Stromal cell of bone marrow (primary cell): ENCODE data around the gene OR6Q1.
A peak's percentile ranks its signal among the peaks of the same experiment; 100 is the strongest.
"Not testable (repeated sequence)": the region's sequence is repeated elsewhere in the genome, so short reads cannot be mapped to it uniquely, and the experiment has no call there.

Source experiments
- DNase-seq: peaks from one replicate; pipeline ENCODE4 v3.0.0-alpha.2; 2012; ENCODE audit warnings: low read depth

Gene OR6Q1, protein sequence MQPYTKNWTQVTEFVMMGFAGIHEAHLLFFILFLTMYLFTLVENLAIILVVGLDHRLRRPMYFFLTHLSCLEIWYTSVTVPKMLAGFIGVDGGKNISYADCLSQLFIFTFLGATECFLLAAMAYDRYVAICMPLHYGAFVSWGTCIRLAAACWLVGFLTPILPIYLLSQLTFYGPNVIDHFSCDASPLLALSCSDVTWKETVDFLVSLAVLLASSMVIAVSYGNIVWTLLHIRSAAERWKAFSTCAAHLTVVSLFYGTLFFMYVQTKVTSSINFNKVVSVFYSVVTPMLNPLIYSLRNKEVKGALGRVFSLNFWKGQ

DNA sequence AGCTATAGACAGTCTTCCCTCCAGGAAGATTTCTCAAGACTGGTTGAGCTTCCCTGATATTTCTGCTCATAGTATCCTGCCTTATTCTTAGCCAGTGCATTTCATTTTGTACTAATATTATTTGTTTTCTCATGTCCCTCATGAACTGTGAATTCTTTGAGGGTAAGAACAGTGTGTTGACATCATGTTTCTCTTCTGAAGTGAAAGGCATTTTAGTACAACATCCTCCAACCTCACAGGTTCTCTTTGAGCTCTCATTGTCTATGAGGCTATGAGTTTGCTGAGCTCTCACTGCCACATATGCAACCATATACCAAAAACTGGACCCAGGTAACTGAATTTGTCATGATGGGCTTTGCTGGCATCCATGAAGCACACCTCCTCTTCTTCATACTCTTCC, at the start of gene OR6Q1:
Gene OR6Q1 (plus strand): TSS at position 301 of the 400 bp plus-strand sequence. CDS start 0 bp downstream, at position 301.
- DNase-seq: no peak

DNA sequence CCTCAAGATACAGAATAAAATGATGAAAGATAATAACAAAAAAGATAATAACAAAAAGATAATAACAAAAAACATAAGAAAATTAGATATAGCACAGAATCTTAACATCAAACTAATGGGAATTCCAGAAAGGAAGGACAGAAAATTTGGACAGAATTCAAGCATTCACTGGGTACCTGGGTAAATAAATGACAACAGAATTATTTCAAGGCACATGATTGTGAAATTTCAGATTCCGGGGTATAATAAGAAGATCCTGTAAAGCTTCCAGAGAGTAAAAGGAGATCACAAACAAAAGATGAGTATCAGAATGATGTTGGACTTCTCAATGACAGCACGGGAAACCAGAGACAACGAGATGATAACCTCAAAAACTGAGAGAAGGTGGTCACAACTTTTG, 49.2 kb upstream of the OR6Q1 start:
- no peak for DNase-seq

DNA sequence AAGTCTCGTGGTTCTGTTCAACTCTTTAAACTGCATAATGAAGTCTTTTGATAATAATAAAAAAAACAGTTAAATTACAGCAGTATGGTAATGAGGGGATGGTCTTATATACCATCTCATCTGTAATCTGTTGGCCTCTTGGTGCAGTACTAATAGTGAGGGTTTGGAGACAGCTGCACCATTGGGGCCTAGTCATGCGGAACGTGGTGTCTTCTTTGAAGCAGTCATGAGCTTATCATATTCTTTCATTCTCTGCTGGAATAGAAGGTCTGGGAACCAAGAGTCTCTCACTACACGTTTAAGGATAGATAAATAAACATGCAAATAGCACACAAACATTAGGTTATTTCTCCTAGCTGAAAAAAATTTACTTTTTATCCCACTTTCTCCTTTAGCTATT, 48.0 kb upstream of the OR6Q1 start:
- no peak for DNase-seq

DNA sequence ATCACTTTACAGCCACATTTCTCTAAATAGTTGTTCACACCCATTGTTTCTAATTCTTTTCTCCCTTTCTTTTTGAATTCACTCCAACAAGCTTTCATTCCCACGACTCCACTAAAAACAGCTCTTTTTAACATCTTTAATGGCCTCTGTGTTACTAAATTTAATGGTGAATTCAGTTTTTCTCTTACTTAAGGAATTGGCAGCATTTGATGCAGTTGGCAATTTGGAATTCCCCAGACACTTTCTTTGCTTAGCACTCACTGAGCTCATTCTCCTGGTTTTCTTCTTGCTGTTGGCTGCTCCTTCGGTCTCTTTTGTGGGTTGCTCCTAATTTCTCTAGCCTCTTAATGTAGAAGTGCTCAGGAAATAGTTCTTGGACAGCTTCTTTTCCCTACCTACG, 47.6 kb upstream of the OR6Q1 start:
- peak; percentile 28 for DNase-seq

DNA sequence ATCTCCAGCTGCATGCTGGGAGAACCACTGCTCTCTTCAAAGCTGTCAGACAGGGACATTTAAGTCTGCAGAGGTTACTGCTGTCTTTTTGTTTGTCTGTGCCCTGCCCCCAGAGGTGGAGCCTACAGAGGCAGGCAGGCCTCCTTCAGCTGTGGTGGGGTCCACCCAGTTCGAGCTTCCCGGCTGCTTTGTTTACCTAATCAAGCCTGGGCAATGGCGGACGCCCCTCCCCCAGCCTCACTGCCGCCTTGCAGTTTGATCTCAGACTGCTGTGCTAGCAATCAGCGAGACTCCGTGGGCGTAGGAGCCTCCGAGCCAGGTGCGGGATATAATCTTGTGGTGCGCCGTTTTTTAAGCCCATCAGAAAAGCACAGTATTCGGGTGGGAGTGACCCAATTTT, 31.2 kb upstream of the OR6Q1 start:
- not testable (repeated sequence) for DNase-seq

DNA sequence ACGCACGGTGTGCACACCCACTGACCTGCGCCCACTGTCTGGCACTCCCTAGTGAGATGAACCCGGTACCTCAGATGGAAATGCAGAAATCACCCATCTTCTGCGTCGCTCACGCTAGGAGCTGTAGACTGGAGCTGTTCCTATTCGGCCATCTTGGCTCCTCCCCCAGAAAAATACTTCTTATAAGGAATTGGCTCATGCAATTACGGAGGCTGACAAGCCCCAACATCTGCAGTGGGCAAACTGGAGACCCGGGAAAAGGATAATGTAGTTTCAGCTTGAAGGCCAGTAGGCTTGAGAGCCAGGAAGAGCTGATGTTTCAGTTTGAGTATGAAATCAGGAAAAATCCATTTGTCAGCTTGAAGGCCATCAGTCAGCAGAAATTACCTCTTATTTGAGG, 30.7 kb upstream of the OR6Q1 start:
- DNase-seq: not testable (repeated sequence)

DNA sequence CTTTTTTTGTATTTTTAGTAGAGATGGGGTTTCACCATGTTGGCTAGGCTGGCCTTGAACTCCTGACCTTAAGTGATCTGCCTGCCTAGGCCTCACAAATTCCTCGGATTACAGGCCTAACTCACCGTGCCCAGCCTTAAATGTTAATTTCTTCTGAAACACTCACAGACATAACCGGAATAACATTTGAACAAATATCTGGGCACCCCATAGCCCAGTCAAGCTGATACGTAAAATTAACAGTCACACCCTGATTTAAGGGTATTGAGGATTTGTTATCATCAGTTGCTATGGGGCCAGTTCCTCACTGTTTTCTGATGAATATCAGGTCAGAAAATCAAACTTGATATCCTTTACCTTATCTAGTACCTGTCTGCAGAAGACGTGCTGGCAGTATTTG, 30.1 kb upstream of the OR6Q1 start:
- DNase-seq: no peak

DNA sequence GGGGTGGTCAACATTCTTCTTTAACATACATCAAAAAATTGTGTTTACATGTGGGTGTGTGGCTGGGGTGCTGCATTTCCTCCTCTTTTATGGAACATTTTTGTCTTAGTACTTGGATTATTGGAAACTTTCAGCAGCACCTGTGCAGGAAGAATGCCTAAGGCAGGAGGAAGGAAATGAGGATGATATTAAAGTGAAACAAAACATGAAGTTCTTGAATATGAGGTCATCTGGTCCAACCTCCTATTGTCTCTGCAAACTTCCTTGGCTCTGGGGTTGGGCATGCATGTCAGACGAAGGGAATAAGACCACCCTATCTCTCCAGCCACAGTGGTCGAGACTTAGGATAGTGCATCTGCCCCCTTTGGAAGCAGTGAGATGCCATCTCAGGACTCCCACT, 27.7 kb upstream of the OR6Q1 start:
- DNase-seq: no peak

DNA sequence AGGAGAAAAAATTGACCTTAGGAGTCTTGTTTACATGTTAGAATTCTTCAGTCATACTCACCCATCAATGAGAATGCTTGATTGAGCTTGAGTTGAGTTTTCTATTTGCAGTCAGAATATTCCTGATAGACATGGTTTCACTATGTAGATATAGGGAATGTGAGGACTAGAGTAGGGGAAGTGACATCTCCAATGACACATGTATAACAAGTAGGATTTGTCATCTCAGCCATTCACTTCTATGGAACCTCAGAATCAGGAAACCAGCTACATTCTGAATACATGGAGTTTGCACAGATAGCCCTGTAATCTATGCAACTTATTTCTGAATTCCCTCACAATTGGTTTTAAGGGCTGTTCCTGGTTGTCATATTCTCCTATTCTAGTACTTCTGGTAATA, 27.2 kb upstream of the OR6Q1 start:
- DNase-seq: no peak

DNA sequence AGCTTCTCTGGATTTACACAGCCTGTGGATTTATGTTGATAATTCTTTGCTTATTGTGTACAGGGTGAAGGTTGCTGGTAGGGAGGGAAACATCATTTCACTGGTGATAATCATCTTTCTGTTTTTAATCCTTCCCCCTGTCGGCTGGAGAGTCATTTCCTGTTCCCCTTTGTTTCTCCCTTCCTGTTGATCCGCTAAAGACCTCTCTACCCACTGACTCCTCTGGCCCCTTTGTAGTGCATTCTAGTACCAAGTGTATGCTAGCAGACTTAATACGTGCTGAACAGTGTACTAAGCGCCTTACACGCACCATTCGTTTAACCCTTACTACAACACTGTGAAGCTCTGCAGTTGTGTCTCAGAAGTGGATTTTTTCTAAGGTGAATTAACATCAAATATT, 26.1 kb upstream of the OR6Q1 start:
- DNase-seq: no peak

DNA sequence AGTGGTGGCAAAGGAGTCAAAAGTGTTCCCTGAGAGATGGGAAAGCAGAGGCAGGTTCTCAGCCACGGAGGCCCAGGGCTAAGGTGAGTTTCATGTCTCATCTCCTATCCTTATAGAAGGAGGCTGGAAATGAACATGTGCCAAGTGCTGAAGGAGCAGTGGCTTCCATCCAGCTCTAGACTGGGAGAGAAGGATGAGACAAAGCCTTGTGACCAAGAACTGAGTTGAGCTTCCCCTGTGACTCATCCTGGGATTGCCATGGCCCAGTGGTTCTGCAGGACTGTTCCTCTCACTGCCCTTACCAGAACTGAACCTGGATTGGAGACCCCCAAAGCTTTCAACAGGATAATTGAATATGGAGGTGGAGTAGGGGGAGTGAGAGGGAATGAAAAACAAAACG, 23.8 kb upstream of the OR6Q1 start:
- DNase-seq: peak; percentile 83

DNA sequence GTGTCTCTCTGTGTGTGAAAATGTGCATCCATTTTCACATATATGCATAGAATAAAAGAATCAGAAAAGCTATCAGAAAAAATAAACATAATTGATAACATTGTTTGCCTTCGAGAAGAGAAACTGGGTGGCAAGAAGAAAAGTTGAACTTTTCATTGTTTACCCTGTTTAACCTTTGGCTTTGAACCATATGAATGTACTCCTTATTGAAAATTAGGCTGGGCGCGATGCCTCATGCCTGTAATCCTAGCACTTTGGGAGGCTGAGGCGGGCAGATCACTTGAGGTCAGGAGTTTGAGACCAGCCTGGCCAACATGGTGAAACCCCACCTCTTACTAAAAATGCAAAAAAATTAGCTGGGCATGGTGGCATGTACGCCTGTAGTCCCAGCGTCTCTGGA, 19.0 kb upstream of the OR6Q1 start:
- DNase-seq: no peak

DNA sequence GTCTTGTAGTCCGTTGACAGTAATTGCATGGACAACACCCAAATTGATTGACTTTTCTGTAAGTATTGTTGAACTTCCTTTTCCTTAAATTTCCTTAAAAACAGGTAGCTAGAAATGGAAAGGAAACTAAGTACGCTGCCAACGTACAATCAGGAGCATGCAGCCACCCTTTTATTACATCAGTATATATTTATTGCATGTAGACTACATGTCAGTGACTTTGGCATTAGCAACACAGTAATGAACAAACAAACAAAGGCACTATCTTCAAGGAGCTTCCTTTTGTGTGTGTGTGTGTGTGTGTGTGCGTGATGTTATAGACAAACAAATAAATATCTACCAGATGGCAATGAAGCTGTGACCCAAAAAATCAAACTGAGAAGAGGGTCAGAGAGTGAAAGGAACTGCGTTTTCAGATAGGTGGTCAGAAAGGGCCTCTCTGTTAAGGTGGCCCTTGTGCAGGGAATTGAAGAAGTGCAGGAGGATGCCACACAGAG, 7.3 kb upstream of the OR6Q1 start, which contains the start of gene OR9Q1:
Gene OR9Q1 (plus strand): TSS at position 447 of the 497 bp plus-strand sequence. CDS start 155,564 bp downstream, outside the sequence.
- DNase-seq: no peak

DNA sequence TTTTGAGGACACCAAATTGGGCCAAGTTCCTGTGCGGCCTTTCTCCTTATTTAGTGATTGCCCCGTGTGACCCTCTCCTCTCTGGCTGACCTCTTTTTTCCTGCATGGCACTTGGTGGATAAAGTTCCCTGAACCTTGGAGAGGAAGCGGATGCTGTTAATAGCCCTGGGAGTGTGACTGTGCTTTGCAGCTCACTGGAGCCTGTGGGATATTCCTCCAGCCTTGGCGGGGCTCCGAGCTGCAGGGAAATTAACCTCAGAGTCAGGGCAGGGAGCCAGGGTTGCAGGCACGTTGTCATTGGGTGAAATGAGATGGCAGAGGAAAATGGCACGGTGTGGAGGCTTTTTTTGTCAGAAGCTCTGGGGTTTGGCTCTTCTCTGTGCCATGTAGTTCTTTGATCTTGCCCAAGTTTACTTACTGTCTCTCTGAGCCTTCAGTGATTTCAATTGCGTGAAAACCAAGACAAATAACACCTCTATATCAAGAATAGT, 6.1 kb upstream of the OR6Q1 start:
- DNase-seq: peak; percentile 90

DNA sequence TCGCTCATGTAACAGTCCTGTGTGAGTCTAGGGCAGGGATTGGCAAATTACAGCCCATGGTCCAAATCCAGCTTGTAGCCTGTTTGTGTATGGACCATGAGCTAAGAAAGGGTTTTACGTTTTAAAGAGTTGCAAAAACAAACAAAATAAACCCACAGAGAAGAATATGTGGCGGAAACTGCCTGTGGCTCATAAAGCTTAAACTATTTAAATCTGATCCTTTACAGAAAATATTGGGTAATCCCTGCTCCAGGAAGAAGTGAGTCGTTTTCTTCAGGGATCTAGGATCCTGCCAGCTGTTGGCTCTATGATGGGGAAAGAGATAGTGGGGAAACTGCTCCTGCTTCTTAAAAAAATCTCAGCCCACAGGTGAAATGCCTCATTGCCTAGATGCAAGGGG, 3.4 kb upstream of the OR6Q1 start:
- DNase-seq: peak; percentile 81

DNA sequence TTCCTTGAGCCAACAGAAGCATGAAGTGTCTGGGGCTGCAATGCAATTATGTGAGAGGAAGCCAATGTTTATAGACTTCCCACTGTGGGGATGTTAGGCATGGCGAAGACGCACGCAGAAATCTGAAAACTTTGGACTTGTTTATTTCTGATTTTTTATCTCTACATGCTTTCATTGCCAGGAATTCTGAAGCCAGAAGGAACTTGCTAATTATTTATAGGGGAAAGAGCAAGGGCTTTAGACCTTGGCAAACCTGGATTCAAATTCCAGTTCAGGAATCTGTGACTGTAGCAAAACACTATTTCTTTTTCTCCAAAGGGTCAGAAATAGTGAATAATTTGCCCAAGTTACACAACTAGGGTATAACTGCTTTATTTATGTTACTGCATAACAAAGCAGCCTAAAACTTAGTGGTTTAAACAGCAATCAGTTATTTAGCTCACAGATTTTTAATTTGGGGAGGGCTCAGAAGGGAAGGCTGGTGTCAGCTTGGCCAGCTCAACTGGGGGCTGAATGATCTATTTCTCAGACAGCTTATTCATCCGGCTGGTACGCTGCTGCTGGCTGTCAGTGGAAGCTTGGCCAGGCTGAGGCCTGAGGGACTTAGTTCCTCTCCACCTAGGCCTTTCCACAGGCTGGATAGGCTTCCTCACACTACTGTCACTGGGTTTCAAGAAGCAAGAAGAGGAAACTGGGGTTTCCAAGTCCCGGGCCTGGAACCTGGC, 1.9 kb upstream of the OR6Q1 start:
- DNase-seq: peak; percentile 43

DNA sequence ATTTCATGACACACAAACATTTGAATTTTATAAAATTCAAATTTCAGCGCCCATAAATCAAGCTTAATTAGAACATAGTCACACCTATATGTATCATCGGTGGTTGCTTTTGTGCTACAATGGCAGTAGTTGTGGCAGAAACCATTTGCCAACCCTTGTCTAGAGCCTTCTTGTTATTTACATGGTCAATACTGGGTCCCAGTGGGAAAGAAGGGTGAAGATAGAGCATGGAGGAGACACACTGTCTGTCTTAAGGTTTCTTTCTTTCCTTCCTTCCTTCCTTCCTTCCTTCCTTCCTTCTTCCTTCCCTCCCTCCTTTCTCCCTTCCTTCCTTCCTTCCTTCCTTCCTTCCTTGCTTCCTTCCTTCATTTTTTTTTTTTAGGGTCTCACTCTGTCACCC, 3.7 kb downstream of the OR6Q1 start:
- no peak for DNase-seq

DNA sequence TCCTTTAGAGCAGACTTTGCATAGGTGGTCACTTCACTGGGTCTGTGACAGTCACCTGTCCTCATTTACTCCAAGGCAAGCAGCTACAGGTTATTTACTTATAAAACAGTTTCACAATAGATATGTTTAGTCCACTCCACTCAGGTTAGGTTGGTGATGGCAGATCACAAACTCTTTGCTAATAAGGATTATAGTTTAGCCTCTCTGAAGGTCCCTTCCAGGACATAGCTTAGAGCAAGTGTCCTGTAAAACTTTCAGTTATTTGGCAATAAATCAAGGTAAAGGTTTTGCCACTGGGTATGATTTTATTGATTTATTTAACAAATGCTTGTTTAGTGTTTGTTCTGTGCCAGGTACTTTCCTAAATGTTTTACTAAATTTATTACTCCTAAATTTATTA, 8.8 kb downstream of the OR6Q1 start:
- DNase-seq: no peak

DNA sequence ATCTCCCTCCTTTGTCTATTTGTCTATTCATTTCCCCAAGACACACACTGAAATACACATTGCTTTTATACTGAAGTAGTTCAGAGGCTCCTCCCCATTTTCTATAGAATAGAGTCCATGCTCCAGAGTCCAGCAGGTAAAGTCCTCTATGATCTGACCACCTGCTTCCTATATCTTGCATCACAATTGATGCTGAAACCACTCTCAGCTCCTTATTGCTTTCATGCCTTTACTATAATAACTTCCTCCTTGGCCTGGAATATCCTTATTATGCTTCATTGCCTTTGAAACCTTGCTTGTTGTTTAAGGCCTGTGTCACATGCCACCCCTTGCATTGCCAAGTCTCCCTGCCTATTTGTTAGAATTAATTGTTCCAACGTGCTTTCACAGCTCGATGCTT, 12.6 kb downstream of the OR6Q1 start:
- DNase-seq: no peak

DNA sequence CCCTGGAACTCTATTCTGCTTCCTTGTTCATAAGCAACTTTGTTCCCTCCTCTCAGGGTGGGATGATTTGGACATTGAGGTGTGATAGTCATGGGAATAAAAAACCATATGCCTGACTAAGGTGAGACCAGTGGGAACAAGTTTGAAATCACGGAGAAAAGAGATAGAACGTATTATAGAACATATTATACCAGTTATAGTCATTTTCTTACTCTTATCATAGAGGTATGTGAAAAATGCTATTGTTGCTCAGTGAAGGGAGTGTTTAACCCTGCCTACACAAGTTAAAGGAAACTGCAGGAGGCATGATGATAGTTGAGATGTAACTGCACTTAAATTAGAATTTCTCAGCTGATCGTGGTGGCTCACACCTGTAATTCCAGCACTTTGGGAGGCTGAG, 15.5 kb downstream of the OR6Q1 start:
- DNase-seq: no peak

DNA sequence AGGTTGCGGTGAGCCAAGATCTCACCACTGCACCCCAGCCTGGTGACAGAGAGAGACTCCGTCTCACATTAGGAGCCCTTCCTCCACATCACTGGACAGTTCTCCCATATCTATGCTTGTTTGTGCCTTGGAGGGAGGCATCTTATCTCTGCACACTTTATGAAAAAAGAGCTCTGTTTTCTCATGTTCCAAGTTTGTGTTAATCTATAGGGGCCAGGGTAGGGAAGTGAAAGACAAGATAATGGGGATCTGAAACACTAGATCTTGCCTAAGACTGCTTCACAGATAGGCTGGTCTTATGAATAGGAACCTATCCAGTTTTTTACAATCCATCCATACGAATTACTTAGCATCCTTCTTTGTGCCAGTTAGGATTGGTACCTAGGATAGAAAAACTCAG, 17.1 kb downstream of the OR6Q1 start:
- no peak for DNase-seq

DNA sequence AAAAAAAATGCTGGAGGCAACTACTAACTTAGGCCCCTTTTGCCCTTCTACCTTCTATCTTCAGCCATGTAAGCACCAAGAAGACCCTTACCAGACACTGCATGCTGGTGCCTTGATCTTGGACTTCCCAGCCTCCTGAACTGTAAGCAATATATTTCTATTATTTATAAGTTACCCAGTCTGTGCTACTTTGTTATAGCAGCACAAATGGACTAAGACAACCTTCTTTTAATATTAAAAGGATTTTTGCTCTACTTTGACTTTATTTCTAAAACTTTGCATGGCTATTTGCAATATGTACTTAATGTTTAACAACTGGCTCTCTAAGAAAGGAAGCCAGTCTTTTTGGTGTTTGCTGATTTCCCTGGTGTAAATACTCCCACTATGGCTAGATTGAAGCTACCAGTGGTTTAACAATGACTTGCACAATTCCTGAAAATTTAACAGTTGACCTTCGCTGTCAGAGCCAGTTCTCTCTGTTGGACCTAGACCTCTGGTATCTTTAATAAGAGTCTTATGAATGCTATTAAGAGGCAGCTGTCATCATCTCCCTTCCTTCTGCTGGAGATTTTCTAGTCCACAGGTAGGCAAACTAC, 25.2 kb downstream of the OR6Q1 start:
- no peak for DNase-seq

DNA sequence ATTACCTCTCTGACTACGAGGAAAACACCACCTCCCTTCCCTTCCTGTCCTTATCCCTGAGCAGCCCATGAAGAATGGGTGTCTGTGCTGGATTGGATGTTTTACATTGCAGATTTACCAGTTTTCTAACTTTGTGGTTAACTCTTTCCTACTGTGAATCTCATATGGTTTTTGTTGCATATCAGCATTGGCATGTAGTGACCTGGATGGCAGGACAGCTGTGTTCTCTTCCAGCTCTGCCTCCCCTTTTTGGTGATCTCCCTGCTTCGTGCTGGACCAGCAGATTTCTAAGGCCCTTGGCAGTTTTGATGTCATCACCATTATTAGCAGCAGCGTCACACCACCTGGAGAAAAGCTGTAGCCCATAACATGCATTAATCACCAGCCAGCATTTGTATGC, 26.7 kb downstream of the OR6Q1 start:
- DNase-seq: no peak
